K562 (cell line): ENCODE data around the gene ZNF853. TPM values are rescaled to one million over a fixed set of nuclear protein-coding genes. Genes with fewer than 3 reads are reported as not detected.

Experiments
- E4F1 ChIP-seq: fragments of 250-450 bp; sonication (Bioruptor Pico); IDR thresholded peaks from 2 replicates; pipeline ENCODE4 v1.5.0; 2021; ENCODE audit warnings: mild to moderate bottlenecking, borderline replicate concordance
- KDM5B ChIP-seq: fragments of 200-600 bp; sonication (generic); IDR thresholded peaks from 2 replicates; pipeline ENCODE4 v1.6.1; 2012; ENCODE audit warnings: low read depth, mild to moderate bottlenecking, moderate library complexity, low read length, control low read depth, inconsistent platforms; ENCODE audit not compliant: insufficient replicate concordance
- NKRF ChIP-seq: fragments of 450-650 bp; IDR thresholded peaks from 2 replicates; pipeline ENCODE4 v1.6.1; 2016; ENCODE audit warnings: borderline replicate concordance
- TEAD4 ChIP-seq, 2 experiments: sonication (generic) in 1 of 2; formaldehyde crosslinking in 1 of 2; IDR thresholded peaks; 2 replicates each; pipeline versions ENCODE4 v1.6.1 to v1.8.0; 2012 to 2022; ENCODE audit warnings: borderline replicate concordance in 1 of 2, inconsistent platforms in 1 of 2, low read length in 1 of 2, mild to moderate bottlenecking in 1 of 2, missing genetic modification reagents in 1 of 2
- polyA plus RNA-seq, 8 experiments: library from polyadenylated mRNA; depleted of rRNA in 4 of 8; stranded (reverse) in 5 of 8; unstranded in 3 of 8; fragments of >200 nt; fragmentation: Nextera tagmentation in 2 of 8; fragmentation: Illumina TruSeq in 1 of 8; extraction: Ambion mirVana in 2 of 8; extraction: Trizol in 1 of 8; gene quantifications; 2 replicates each; pipeline versions ENCODE4 v1.2.1 to v1.2.3, GENCODE V29; 2011 to 2014; ENCODE audit warnings: inconsistent platforms in 1 of 8, missing spikeins in 1 of 8
- total RNA-seq, 7 experiments: library from RNA; depleted of rRNA in 6 of 7; stranded (reverse); fragments of >200 nt in 6 of 7; fragmentation: Illumina TruSeq in 2 of 7; extraction: Trizol in 2 of 7; gene quantifications; 2 replicates each; pipeline versions ENCODE4 v1.2.1 to v1.2.3, GENCODE V29; 2011 to 2021; ENCODE audit warnings: low replicate concordance in 1 of 7

Gene ZNF853
- total and polyA plus RNA-seq, 9 of the 15 experiments (the other 6 are each of a cell fraction or from before 2014, with no cell fraction given) = 0.03 TPM; not detected in 8

GRCh38 chr7:6576024-6576866, 39.2 kb upstream of the ZNF853 start (continued):
- TF ChIP-seq NKRF (no peak), TEAD4 (IDR thresholded peaks at IDR 0.05; ENCODE audit: low read length) (no peak), TEAD4 (CRISPR knock-in tag; IDR thresholded peaks at IDR 0.05; ENCODE audit: borderline replicate concordance) (no peak), E4F1 (CRISPR knock-in tag) (no peak), KDM5B (peak; percentile 54)
